K562 (cell line): ENCODE measurements around the gene DYSF. TPM values are rescaled to one million over a fixed set of nuclear protein-coding genes. Genes with fewer than 3 reads are reported as not detected.

Experiments used
- ATAC-seq: fragments of 200-7000 bp; cut with Tn5 transposase; 3 replicates; pipeline ENCODE4 v1.9.1; 2020; ENCODE audit warnings: moderate library complexity
- BruUV-seq: library from RNA; stranded (reverse); fragments of 400-500 nt; replicated peaks from 2 replicates; lab custom pipeline; 2021; lab: Mats Ljungman, UMichigan
- CTCF ChIA-PET: fragments of 300-600 bp; formaldehyde crosslinking; extraction: SDS; loops from one replicate; lab custom pipeline; 2021; ENCODE audit warnings: low intra/inter-chr PET ratio; lab: Yijun Ruan, JAX
- POLR2A ChIA-PET: fragments of 300-600, 350-650 bp; sonication (Branson Sonifier 250); formaldehyde crosslinking; extraction: SDS; loops from one replicate; lab custom pipeline; 2021; ENCODE audit warnings: antibody characterized with exemption, inconsistent platforms; lab: Yijun Ruan, JAX
- DNase-seq, 4 experiments: peaks; one replicate each; pipeline versions ENCODE4 v3.0.0 to v3.0.0-alpha.2; 2011 to 2018; ENCODE audit warnings: low spot score in 3 of 4, mixed read lengths in 3 of 4; ENCODE audit errors: extremely low read depth in 1 of 4
- FAIRE-seq: peaks from 2 replicates; lab custom pipeline; 2011; peaks lifted over from hg19 to GRCh38; lab: Jason Lieb, UNC
- H2AFZ ChIP-seq: 2 replicates; pipeline ENCODE4 v1.6.0; 2011; ENCODE audit warnings: low read depth, low read length, control low read depth, inconsistent platforms
- H3K27ac ChIP-seq: fragments of 200-600 bp; 3 replicates; pipeline ENCODE4 v1.8.0; 2011; ENCODE audit warnings: low read depth, mild to moderate bottlenecking, control low read depth, inconsistent platforms, low read length, moderate library complexity, mixed read lengths; ENCODE audit errors: extremely low read depth
- H3K27me3 ChIP-seq, 2 experiments: fragments of 300-600 bp in 1 of 2; 2 replicates in 1 of 2; 3 replicates in 1 of 2; pipeline versions ENCODE4 v1.6.0 to v1.8.0; 2011; ENCODE audit warnings: inconsistent platforms in 2 of 2, low read length in 2 of 2, mild to moderate bottlenecking in 1 of 2, mixed read lengths in 1 of 2, moderate library complexity in 1 of 2; ENCODE audit not compliant: control insufficient read depth in 2 of 2, insufficient read depth in 2 of 2
- H3K36me3 ChIP-seq: fragments of 300-600 bp; 3 replicates; pipeline ENCODE4 v1.8.0; 2011; ENCODE audit warnings: mild to moderate bottlenecking, low read length, inconsistent platforms; ENCODE audit not compliant: control insufficient read depth, insufficient read depth
- H3K4me1 ChIP-seq, 2 experiments: fragments of 200-600 bp in 1 of 2; replicated peaks in 1 of 2; 2 replicates in 1 of 2; 3 replicates in 1 of 2; pipeline versions ENCODE4 v1.5.1 to v1.8.0; 2011; ENCODE audit warnings: inconsistent platforms in 2 of 2, low read length in 2 of 2, mild to moderate bottlenecking in 1 of 2, mixed read lengths in 1 of 2, moderate library complexity in 1 of 2; ENCODE audit not compliant: control insufficient read depth in 2 of 2, insufficient read depth in 2 of 2
- H3K4me2 ChIP-seq: 2 replicates; pipeline ENCODE4 v1.6.1; 2011; ENCODE audit warnings: low read length, control low read depth, inconsistent platforms, mixed read lengths; ENCODE audit not compliant: insufficient read depth
- H3K4me3 ChIP-seq: fragments of 200-600 bp; sonication (generic), shearing (Covaris generic); 2 replicates; pipeline ENCODE4 v1.5.1; 2016; ENCODE audit warnings: control low read depth, inconsistent platforms
- H3K79me2 ChIP-seq: fragments of 200-600 bp; 3 replicates; pipeline ENCODE4 v1.8.0; 2011; ENCODE audit warnings: low read length, inconsistent platforms; ENCODE audit not compliant: control insufficient read depth, insufficient read depth
- H3K9ac ChIP-seq, 2 experiments: 2 replicates each; pipeline versions ENCODE4 v1.6.0 to v1.6.1; 2011; ENCODE audit warnings: low read depth in 2 of 2, low read length in 2 of 2, control low read depth in 1 of 2, inconsistent platforms in 1 of 2, mild to moderate bottlenecking in 1 of 2, mixed read lengths in 1 of 2; ENCODE audit not compliant: insufficient read depth in 1 of 2
- H3K9me1 ChIP-seq: one replicate; pipeline ENCODE4 v1.6.0; 2011; ENCODE audit warnings: inconsistent platforms, mild to moderate bottlenecking, low read length, moderate library complexity; ENCODE audit not compliant: control insufficient read depth, insufficient read depth
- H3K9me3 ChIP-seq: replicated peaks from 2 replicates; pipeline ENCODE4 v1.5.1; 2011; ENCODE audit warnings: low read depth, low read length, inconsistent platforms; ENCODE audit not compliant: control insufficient read depth, insufficient read depth
- H4K20me1 ChIP-seq: replicated peaks from 2 replicates; pipeline ENCODE4 v1.6.1; 2011; ENCODE audit warnings: low read length, inconsistent platforms, mixed read lengths; ENCODE audit not compliant: control insufficient read depth, insufficient read depth
- POLR2H ChIP-seq: IDR thresholded peaks from 2 replicates; pipeline ENCODE4 v1.6.1; 2016; ENCODE audit warnings: missing genetic modification characterization, low read depth, mild to moderate bottlenecking, control low read depth, missing compliant biosample characterization, moderate library complexity
- SIX5 ChIP-seq, 2 experiments: IDR thresholded peaks; 2 replicates each; pipeline ENCODE4 v1.6.1; 2011; ENCODE audit warnings: low read length in 2 of 2, borderline replicate concordance in 1 of 2, low read depth in 1 of 2, mild to moderate bottlenecking in 1 of 2, moderate library complexity in 1 of 2; ENCODE audit not compliant: insufficient read depth in 1 of 2
- ZNF140 ChIP-seq: fragments of 250-450 bp; sonication (Bioruptor Pico); IDR thresholded peaks from 2 replicates; pipeline ENCODE4 v1.8.0; 2021; ENCODE audit warnings: moderate library complexity, mild to moderate bottlenecking, inconsistent platforms
- WGBS: fragments of 100-300 bp; shearing (Covaris generic); methylation state at CpG from one replicate; pipeline ENCODE4 v1.1.6; 2016; ENCODE audit warnings: low coverage, mixed read lengths; ENCODE audit not compliant: insufficient coverage; ENCODE audit errors: missing lambda C conversion rate; 5-methylcytosine and 5-hydroxymethylcytosine counted together
- in situ Hi-C: fragments of 300-500 bp; cut with MboI; formaldehyde crosslinking; loops from 4 replicates; pipeline ENCODE4 v1.15.0; 2018; ENCODE audit warnings: inconsistent platforms, mixed read lengths
- intact Hi-C: fragments of 100-400 bp; cut with micrococcal nuclease; formaldehyde crosslinking; loops from 2 replicates; pipeline ENCODE4 v1.14.2; 2022
- polyA plus RNA-seq, 8 experiments: library from polyadenylated mRNA; depleted of rRNA in 4 of 8; stranded (reverse) in 5 of 8; unstranded in 3 of 8; fragments of >200 nt; fragmentation: Nextera tagmentation in 2 of 8; fragmentation: Illumina TruSeq in 1 of 8; extraction: Ambion mirVana in 2 of 8; extraction: Trizol in 1 of 8; gene quantifications; 2 replicates each; pipeline versions ENCODE4 v1.2.1 to v1.2.3, GENCODE V29; 2011 to 2014; ENCODE audit warnings: inconsistent platforms in 1 of 8, missing spikeins in 1 of 8
- total RNA-seq, 7 experiments: library from RNA; depleted of rRNA in 6 of 7; stranded (reverse); fragments of >200 nt in 6 of 7; fragmentation: Illumina TruSeq in 2 of 7; extraction: Trizol in 2 of 7; gene quantifications; 2 replicates each; pipeline versions ENCODE4 v1.2.1 to v1.2.3, GENCODE V29; 2011 to 2021; ENCODE audit warnings: low replicate concordance in 1 of 7
- TF ChIP-seq, protein P1 (sequence below): fragments of 450-650 bp; IDR thresholded peaks from 2 replicates; pipeline ENCODE4 v1.6.1; 2016; ENCODE audit warnings: mild to moderate bottlenecking, moderate library complexity
- TF ChIP-seq, protein P2 (sequence below), 3 experiments: fragments of 200-800 bp in 1 of 3; sonication (Bioruptor generic) in 1 of 3; sonication (generic) in 1 of 3; formaldehyde crosslinking in 1 of 3; IDR thresholded peaks; 2 replicates each; pipeline versions ENCODE4 v1.6.1 to v1.8.0; 2016 to 2022; ENCODE audit warnings: mild to moderate bottlenecking in 2 of 3, missing compliant biosample characterization in 2 of 3, missing genetic modification characterization in 2 of 3, missing genetic modification reagents in 1 of 3

Gene DYSF
- total and polyA plus RNA-seq, 9 of the 15 experiments (the other 6 are each of a cell fraction or from before 2014, with no cell fraction given), result 0.01 to 0.80 (median 0.29) TPM

DNA sequence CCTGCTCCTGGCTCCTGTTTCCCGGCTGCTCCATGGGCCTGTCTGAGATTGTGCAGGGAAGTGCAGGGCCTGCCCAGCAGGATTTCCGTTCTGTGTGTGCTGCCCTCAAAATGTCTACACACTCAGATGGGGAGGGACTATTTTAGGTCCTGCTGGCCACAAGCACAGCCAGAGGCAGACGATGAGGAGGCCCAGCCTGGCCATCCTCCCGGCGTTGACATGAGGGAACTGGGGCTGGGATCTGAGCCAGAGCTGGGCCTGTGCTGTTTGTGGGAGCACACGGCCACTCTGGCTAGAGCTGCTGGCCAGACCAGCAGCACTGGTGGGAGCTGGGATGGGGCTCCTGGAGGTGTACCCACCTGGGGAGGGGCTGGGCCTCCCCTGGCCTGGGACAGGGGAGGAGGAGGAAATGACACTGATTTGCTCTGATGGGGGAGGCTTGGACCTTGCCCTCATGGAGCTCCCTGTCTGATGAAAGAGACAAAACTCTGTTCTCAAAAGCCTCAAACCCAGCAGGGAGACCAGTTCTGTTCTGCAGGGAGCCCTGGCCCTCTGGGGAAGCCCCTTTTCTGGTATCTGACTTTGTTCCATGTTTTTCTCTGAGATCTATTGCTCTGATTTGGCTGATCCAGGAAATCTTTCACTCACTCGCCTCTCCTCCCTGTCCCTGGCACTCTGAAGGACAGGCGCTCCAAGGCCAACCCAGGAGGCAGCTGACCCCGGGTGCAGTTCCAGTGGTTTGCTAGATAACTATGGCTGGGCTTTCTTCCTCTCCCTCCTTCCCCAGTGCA lies 161.8 kb downstream of the DYSF start:
- POLR2A ChIA-PET, result interaction anchor here (0.5 to 0.6 kb wide), 3 partner anchors 8 to 135 kb away, joined by 3 read pairs; no protein-coding TSS in a partner anchor
- H3K4me1 ChIP-seq, result peaks cover 0 to 4% of the 10 kb centered on the region in 2 experiments; a peak in 1 of 5 replicates
- H3K4me3 ChIP-seq, result no peak overlapping the region
- H3K27me3 ChIP-seq, result peaks cover 0 to 27% of the 10 kb centered on the region in 2 experiments; a peak in 3 of 5 replicates
- BruUV-seq, result no TSS peak
- WGBS, result 4% methylated on average over 8 of the region's 9 CpGs
- H2AFZ ChIP-seq, result no peak overlapping the region
- no peaks in the 10 kb centered on the region for H3K79me2 ChIP-seq
- ATAC-seq, result no peak
- H3K36me3 ChIP-seq, result no peaks in the 10 kb centered on the region
- FAIRE-seq, result no peak
- H4K20me1 ChIP-seq, result no peaks in the 10 kb centered on the region
- H3K4me2 ChIP-seq, result no peak overlapping the region
- H3K9me3 ChIP-seq, result no peaks in the 10 kb centered on the region
- H3K9ac ChIP-seq, result peak overlapping the region in 1 of 2 experiments; percentile 71; a peak in 1 of 4 replicates
- peak in 1 of 4 experiments; percentile 3 for DNase-seq
- CTCF ChIA-PET, result no interaction called here
- no peak overlapping the region for H3K27ac ChIP-seq
- no peaks in the 10 kb centered on the region for H3K9me1 ChIP-seq
- in situ Hi-C loops (no loop called here), intact Hi-C loops (loop anchor here (5.0 kb wide), 1 partner anchor 182 kb away; no protein-coding TSS in a partner anchor)
- TF ChIP-seq, protein P1, sequence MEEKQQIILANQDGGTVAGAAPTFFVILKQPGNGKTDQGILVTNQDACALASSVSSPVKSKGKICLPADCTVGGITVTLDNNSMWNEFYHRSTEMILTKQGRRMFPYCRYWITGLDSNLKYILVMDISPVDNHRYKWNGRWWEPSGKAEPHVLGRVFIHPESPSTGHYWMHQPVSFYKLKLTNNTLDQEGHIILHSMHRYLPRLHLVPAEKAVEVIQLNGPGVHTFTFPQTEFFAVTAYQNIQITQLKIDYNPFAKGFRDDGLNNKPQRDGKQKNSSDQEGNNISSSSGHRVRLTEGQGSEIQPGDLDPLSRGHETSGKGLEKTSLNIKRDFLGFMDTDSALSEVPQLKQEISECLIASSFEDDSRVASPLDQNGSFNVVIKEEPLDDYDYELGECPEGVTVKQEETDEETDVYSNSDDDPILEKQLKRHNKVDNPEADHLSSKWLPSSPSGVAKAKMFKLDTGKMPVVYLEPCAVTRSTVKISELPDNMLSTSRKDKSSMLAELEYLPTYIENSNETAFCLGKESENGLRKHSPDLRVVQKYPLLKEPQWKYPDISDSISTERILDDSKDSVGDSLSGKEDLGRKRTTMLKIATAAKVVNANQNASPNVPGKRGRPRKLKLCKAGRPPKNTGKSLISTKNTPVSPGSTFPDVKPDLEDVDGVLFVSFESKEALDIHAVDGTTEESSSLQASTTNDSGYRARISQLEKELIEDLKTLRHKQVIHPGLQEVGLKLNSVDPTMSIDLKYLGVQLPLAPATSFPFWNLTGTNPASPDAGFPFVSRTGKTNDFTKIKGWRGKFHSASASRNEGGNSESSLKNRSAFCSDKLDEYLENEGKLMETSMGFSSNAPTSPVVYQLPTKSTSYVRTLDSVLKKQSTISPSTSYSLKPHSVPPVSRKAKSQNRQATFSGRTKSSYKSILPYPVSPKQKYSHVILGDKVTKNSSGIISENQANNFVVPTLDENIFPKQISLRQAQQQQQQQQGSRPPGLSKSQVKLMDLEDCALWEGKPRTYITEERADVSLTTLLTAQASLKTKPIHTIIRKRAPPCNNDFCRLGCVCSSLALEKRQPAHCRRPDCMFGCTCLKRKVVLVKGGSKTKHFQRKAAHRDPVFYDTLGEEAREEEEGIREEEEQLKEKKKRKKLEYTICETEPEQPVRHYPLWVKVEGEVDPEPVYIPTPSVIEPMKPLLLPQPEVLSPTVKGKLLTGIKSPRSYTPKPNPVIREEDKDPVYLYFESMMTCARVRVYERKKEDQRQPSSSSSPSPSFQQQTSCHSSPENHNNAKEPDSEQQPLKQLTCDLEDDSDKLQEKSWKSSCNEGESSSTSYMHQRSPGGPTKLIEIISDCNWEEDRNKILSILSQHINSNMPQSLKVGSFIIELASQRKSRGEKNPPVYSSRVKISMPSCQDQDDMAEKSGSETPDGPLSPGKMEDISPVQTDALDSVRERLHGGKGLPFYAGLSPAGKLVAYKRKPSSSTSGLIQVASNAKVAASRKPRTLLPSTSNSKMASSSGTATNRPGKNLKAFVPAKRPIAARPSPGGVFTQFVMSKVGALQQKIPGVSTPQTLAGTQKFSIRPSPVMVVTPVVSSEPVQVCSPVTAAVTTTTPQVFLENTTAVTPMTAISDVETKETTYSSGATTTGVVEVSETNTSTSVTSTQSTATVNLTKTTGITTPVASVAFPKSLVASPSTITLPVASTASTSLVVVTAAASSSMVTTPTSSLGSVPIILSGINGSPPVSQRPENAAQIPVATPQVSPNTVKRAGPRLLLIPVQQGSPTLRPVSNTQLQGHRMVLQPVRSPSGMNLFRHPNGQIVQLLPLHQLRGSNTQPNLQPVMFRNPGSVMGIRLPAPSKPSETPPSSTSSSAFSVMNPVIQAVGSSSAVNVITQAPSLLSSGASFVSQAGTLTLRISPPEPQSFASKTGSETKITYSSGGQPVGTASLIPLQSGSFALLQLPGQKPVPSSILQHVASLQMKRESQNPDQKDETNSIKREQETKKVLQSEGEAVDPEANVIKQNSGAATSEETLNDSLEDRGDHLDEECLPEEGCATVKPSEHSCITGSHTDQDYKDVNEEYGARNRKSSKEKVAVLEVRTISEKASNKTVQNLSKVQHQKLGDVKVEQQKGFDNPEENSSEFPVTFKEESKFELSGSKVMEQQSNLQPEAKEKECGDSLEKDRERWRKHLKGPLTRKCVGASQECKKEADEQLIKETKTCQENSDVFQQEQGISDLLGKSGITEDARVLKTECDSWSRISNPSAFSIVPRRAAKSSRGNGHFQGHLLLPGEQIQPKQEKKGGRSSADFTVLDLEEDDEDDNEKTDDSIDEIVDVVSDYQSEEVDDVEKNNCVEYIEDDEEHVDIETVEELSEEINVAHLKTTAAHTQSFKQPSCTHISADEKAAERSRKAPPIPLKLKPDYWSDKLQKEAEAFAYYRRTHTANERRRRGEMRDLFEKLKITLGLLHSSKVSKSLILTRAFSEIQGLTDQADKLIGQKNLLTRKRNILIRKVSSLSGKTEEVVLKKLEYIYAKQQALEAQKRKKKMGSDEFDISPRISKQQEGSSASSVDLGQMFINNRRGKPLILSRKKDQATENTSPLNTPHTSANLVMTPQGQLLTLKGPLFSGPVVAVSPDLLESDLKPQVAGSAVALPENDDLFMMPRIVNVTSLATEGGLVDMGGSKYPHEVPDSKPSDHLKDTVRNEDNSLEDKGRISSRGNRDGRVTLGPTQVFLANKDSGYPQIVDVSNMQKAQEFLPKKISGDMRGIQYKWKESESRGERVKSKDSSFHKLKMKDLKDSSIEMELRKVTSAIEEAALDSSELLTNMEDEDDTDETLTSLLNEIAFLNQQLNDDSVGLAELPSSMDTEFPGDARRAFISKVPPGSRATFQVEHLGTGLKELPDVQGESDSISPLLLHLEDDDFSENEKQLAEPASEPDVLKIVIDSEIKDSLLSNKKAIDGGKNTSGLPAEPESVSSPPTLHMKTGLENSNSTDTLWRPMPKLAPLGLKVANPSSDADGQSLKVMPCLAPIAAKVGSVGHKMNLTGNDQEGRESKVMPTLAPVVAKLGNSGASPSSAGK, result no peak
- TF ChIP-seq POLR2H (tag), result no peak
- TF ChIP-seq SIX5 (IDR thresholded peaks at IDR 0.05; ENCODE audit: borderline replicate concordance in 1 of 2, insufficient read depth in 1 of 2, low read depth in 1 of 2, low read length in 2 of 2), result no peak
- TF ChIP-seq, protein P2, sequence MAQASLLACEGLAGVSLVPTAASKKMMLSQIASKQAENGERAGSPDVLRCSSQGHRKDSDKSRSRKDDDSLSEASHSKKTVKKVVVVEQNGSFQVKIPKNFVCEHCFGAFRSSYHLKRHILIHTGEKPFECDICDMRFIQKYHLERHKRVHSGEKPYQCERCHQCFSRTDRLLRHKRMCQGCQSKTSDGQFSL (CRISPR knock-in tag; IDR thresholded peaks at IDR 0.05), result no peak
- TF ChIP-seq, protein P2 (tag; IDR thresholded peaks at IDR 0.05), result no peak
- TF ChIP-seq ZNF140, result no peak
